DND-41 (cell line): ENCODE measurements around the gene EML6.

Experiments
- ATAC-seq: fragments of 200-7000 bp; cut with Tn5 transposase; 3 replicates; pipeline ENCODE4 v1.9.1; 2021; ENCODE audit warnings: low read depth; ENCODE audit not compliant: insufficient read depth
- DNase-seq: peaks from one replicate; pipeline ENCODE4 v3.0.0-alpha.2; 2020
- H2AFZ ChIP-seq: 2 replicates; pipeline ENCODE4 v1.6.0; 2012; ENCODE audit warnings: low read depth, low read length
- H3K27ac ChIP-seq: 2 replicates; pipeline ENCODE4 v1.5.1; 2012; ENCODE audit warnings: low read length, inconsistent platforms
- H3K27me3 ChIP-seq: fragments of 200-600 bp; sonication (generic); 2 replicates; pipeline ENCODE4 v1.6.0; 2012; ENCODE audit warnings: low read length, mild to moderate bottlenecking, inconsistent platforms; ENCODE audit not compliant: insufficient read depth, poor library complexity
- H3K36me3 ChIP-seq: 2 replicates; pipeline ENCODE4 v1.5.1; 2012; ENCODE audit warnings: low read length, inconsistent platforms; ENCODE audit not compliant: insufficient read depth
- H3K4me1 ChIP-seq: 2 replicates; pipeline ENCODE4 v1.5.1; 2012; ENCODE audit warnings: mild to moderate bottlenecking, low read length; ENCODE audit not compliant: insufficient read depth
- H3K4me2 ChIP-seq: 2 replicates; pipeline ENCODE4 v1.6.0; 2012; ENCODE audit warnings: mild to moderate bottlenecking, moderate library complexity, low read length, inconsistent platforms; ENCODE audit not compliant: insufficient read depth
- H3K4me3 ChIP-seq, 2 experiments: fragments of 200-600 bp in 1 of 2; shearing (Covaris generic) in 1 of 2; 2 replicates each; pipeline ENCODE4 v1.5.1; 2012 to 2016; ENCODE audit warnings: inconsistent platforms in 2 of 2, low read length in 2 of 2, mild to moderate bottlenecking in 2 of 2, low read depth in 1 of 2, moderate library complexity in 1 of 2
- H3K79me2 ChIP-seq: 2 replicates; pipeline ENCODE4 v1.6.0; 2012; ENCODE audit warnings: low read length, inconsistent platforms; ENCODE audit not compliant: insufficient read depth
- H3K9ac ChIP-seq: 2 replicates; pipeline ENCODE4 v1.6.0; 2012; ENCODE audit warnings: low read depth, mild to moderate bottlenecking, inconsistent platforms, low read length, moderate library complexity
- H3K9me3 ChIP-seq: 2 replicates; pipeline ENCODE4 v1.5.1; 2012; ENCODE audit warnings: low read length, moderate library complexity, mild to moderate bottlenecking, inconsistent platforms; ENCODE audit not compliant: insufficient read depth, severe bottlenecking
- H4K20me1 ChIP-seq: 2 replicates; pipeline ENCODE4 v1.6.0; 2012; ENCODE audit warnings: low read length; ENCODE audit not compliant: insufficient read depth
- EZH2 ChIP-seq: IDR thresholded peaks from 3 replicates; pipeline ENCODE4 v1.6.1; 2012; ENCODE audit warnings: borderline replicate concordance, low read depth, mild to moderate bottlenecking, moderate library complexity, low read length, inconsistent platforms; ENCODE audit not compliant: severe bottlenecking
- TF ChIP-seq, protein P1 (sequence below): IDR thresholded peaks from 2 replicates; pipeline ENCODE4 v1.5.1; 2012; ENCODE audit warnings: borderline replicate concordance, low read length, moderate library complexity, mild to moderate bottlenecking; ENCODE audit not compliant: poor library complexity, severe bottlenecking; ENCODE audit errors: extremely low read depth

EML6 gene

DNA sequence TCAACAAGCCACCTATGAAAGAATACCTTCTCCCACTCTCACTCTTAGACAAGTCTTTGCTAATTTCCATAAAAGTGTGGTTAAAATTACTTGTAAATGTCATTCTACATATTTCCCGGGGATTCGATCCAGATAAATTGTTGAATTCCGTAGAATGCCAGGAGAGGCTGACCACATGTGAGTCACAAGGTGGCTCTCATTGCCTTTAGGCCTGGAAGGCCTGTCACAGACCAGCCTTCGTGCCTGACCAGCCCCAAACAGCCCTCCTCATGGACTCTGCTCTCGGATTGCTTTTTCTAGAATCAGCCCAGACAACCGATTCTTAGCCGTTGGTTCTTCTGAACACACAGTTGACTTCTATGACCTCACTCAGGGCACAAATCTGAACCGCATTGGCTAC lies 240.8 kb downstream of the EML6 start:
- no peak for DNase-seq
- Histone ChIP-seq H3K27me3 (no peaks in the 10 kb centered on the region), H2AFZ (no peak overlapping the region), H3K4me2 (no peak overlapping the region), H3K4me1 (no peaks in the 10 kb centered on the region), H4K20me1 (no peaks in the 10 kb centered on the region), H3K79me2 (no peaks in the 10 kb centered on the region), H3K27ac (no peak overlapping the region), H3K9me3 (no peaks in the 10 kb centered on the region), H3K9ac (no peak overlapping the region), H3K36me3 (peaks cover 13% of the 10 kb centered on the region; the same call in 1 of the 2 replicates), H3K4me3 (no peak overlapping the region)
- ATAC-seq, result no peak
- TF ChIP-seq, protein P1, sequence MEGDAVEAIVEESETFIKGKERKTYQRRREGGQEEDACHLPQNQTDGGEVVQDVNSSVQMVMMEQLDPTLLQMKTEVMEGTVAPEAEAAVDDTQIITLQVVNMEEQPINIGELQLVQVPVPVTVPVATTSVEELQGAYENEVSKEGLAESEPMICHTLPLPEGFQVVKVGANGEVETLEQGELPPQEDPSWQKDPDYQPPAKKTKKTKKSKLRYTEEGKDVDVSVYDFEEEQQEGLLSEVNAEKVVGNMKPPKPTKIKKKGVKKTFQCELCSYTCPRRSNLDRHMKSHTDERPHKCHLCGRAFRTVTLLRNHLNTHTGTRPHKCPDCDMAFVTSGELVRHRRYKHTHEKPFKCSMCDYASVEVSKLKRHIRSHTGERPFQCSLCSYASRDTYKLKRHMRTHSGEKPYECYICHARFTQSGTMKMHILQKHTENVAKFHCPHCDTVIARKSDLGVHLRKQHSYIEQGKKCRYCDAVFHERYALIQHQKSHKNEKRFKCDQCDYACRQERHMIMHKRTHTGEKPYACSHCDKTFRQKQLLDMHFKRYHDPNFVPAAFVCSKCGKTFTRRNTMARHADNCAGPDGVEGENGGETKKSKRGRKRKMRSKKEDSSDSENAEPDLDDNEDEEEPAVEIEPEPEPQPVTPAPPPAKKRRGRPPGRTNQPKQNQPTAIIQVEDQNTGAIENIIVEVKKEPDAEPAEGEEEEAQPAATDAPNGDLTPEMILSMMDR, result no peak
- TF ChIP-seq EZH2, result no peak

DNA sequence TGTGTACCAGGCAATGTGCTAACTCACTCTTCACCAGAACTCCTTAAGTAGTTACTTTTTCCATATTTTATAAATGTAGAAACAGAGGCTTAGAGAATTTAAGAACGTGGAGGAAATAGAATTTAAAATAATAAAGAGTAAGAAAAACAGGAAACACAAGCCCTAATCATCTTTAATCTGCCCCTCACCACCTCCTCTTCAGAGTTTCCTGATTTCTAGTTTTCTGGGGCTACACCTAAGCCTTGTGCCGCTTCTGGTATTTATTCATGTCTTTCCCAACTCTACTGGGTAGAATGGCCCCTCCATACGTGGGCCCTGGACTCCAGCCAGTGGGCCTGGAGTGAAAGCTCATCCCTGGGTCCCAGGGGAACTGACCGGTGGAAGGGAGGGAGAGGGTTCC lies 241.4 kb downstream of the EML6 start:
- no peak for ATAC-seq
- no peak for DNase-seq
- Histone ChIP-seq H2AFZ (no peak overlapping the region), H3K9ac (no peak overlapping the region), H3K36me3 (peaks cover 19% of the 10 kb centered on the region; the same call in 1 of the 2 replicates), H4K20me1 (no peaks in the 10 kb centered on the region), H3K4me3 (no peak overlapping the region), H3K4me2 (no peak overlapping the region), H3K79me2 (no peaks in the 10 kb centered on the region), H3K9me3 (no peaks in the 10 kb centered on the region), H3K27ac (no peak overlapping the region), H3K4me1 (no peaks in the 10 kb centered on the region), H3K27me3 (no peaks in the 10 kb centered on the region)
- no peak for TF ChIP-seq EZH2
- TF ChIP-seq, protein P1, result no peak

DNA sequence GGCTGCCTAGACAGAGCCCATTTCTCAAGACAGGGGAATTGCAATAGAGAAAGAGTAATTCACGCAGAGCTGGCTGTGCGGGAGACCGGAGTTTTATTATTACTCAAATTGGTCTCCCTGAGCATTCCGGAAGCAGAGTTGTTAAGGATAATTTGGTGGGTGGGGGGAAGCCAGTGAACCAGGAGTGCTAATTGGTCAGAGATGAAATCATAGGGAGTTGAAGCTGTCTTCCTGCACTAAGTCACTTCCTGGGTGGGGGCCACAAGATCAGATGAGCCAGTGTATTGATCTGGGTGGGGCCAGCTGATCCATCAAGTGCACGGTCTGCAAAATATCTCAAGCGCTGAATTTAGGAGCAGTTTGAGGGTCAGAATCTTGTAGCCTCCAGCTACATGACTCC lies 242.0 kb downstream of the EML6 start:
- no peak overlapping the region for H3K4me2 ChIP-seq
- H3K9me3 ChIP-seq, result no peaks in the 10 kb centered on the region
- TF ChIP-seq, protein P1, result no peak
- H3K27ac ChIP-seq, result no peak overlapping the region
- no peak overlapping the region for H3K4me3 ChIP-seq
- H3K4me1 ChIP-seq, result no peaks in the 10 kb centered on the region
- no peaks in the 10 kb centered on the region for H4K20me1 ChIP-seq
- H3K79me2 ChIP-seq, result no peaks in the 10 kb centered on the region
- H3K9ac ChIP-seq, result no peak overlapping the region
- H2AFZ ChIP-seq, result no peak overlapping the region
- ATAC-seq, result no peak
- DNase-seq, result no peak
- H3K27me3 ChIP-seq, result no peaks in the 10 kb centered on the region
- peaks cover 25% of the 10 kb centered on the region; the same call in 1 of the 2 replicates for H3K36me3 ChIP-seq

DNA sequence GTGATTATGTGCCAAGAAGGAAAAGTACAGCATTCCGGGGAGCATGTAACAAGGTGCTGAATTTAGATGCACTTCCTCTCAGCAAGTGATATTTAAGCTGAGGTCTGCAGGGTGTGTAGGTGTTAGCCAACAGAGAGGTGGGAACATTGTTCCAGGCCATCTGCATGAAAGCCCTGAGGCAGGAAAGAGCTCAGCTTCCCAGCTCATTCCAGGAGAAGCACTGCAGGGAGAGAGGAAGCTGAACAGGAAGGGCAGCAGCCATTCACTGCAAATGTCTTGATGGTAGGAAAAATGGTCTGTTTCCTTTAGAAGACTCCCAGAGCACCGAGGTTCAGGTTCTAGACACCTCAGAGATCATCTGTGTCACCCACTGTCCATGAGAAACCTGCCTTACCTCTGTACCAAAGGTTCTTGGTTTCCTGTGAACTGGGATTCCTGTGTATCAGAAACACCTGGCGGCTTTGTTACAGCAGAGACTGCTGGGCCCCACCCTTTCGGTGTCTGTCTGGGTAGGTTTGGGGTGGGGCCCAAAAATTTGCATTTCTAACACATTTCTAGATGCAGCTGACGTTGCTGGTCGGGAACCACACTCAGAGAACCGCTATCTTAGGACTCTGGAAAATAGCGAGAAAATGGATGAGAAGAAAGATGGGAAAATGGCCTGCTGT lies 242.8 kb downstream of the EML6 start:
- 0 out of 2 replicates have a peak, but pooled peaks cover 5% of the 10 kb centered on the region for H4K20me1 ChIP-seq
- ATAC-seq (no peak), DNase-seq (no peak)

More for the DNA sequence above, 242.8 kb downstream of the EML6 start:
- Histone ChIP-seq H3K79me2 (no peaks in the 10 kb centered on the region), H3K36me3 (peaks cover 34% of the 10 kb centered on the region), H3K9ac (no peak overlapping the region), H2AFZ (no peak overlapping the region), H3K4me2 (no peak overlapping the region), H3K27me3 (no peaks in the 10 kb centered on the region), H3K9me3 (no peaks in the 10 kb centered on the region), H3K4me3 (no peak overlapping the region), H3K27ac (no peak overlapping the region), H3K4me1 (no peaks in the 10 kb centered on the region)
- TF ChIP-seq EZH2, result no peak
- TF ChIP-seq, protein P1, result no peak
